Suppressor macrophage (primary cell): ENCODE measurements around the gene HSPA12B.
A peak's percentile ranks its signal among the peaks of the same experiment; 100 is the strongest.

Experiments
- DNase-seq, 4 experiments: peaks; one replicate each; pipeline ENCODE4 v3.0.0-alpha.2; 2020 to 2022

HSPA12B gene

GRCh38 chr20:3704087-3704486 lies 28.4 kb upstream of the HSPA12B start:
- DNase-seq, result no peak

- no peak for DNase-seq
Measured at GRCh38 chr20:3705491-3705969, 27.0 kb upstream of the HSPA12B start.

GRCh38 chr20:3705970-3706739 lies 26.3 kb upstream of the HSPA12B start:
- no peak for DNase-seq

GRCh38 chr20:3706774-3707507 lies 25.5 kb upstream of the HSPA12B start:
- no peak for DNase-seq

GRCh38 chr20:3707508-3707899 lies 25.0 kb upstream of the HSPA12B start:
- no peak for DNase-seq

GRCh38 chr20:3710011-3710466 lies 22.4 kb upstream of the HSPA12B start:
- DNase-seq, result peak; percentile 38 to 77 (median 54)

GRCh38 chr20:3710703-3711483 lies 21.6 kb upstream of the HSPA12B start:
- peak; percentile 63 to 83 (median 75) for DNase-seq

- DNase-seq, result peak; percentile 65 to 84 (median 80)
Measured at GRCh38 chr20:3711484-3711941, 21.0 kb upstream of the HSPA12B start.

GRCh38 chr20:3712279-3712873 lies 20.1 kb upstream of the HSPA12B start, which contains the start of gene SIGLEC1:
SIGLEC1 (minus strand) TSS chr20:3712600; CDS start chr20:3707128, 5,472 bp downstream.
- peak; percentile 96 to 99 (median 98) for DNase-seq

- peak; percentile 84 to 92 (median 88) for DNase-seq
Measured at GRCh38 chr20:3714092-3714491, 18.4 kb upstream of the HSPA12B start.

- DNase-seq, result peak in 3 of 4 experiments; percentile 39 to 65 (median 55)
Measured at GRCh38 chr20:3716195-3716834, 16.2 kb upstream of the HSPA12B start.

GRCh38 chr20:3719046-3719445 lies 13.4 kb upstream of the HSPA12B start:
- DNase-seq, result no peak

- DNase-seq, result no peak
Measured at GRCh38 chr20:3720068-3720467, 12.4 kb upstream of the HSPA12B start.

- no peak for DNase-seq
Measured at GRCh38 chr20:3720626-3721025, 11.9 kb upstream of the HSPA12B start.

GRCh38 chr20:3721912-3722311 lies 10.6 kb upstream of the HSPA12B start:
- DNase-seq, result no peak

- no peak for DNase-seq
Measured at GRCh38 chr20:3723284-3723683, 9.2 kb upstream of the HSPA12B start.

- DNase-seq, result no peak
Measured at GRCh38 chr20:3724356-3724755, 8.1 kb upstream of the HSPA12B start.

- DNase-seq, result peak in 3 of 4 experiments; percentile 18 to 50 (median 34)
Measured at GRCh38 chr20:3727401-3728021, 5.0 kb upstream of the HSPA12B start.

- DNase-seq, result no peak
Measured at GRCh38 chr20:3728354-3728753, 4.1 kb upstream of the HSPA12B start.

- DNase-seq, result no peak
Measured at GRCh38 chr20:3728876-3729275, 3.6 kb upstream of the HSPA12B start.

- no peak for DNase-seq
Measured at GRCh38 chr20:3729378-3729777, 3.1 kb upstream of the HSPA12B start.
